Activated naive CD4-positive, alpha-beta T cell treated with Interleukin-2 at 50 U/mL for 16 hours (primary cell): ENCODE results near the gene DCP1B.
A peak's percentile ranks its signal among the peaks of the same experiment; 100 is the strongest.
"Not testable (repeated sequence)": the region's sequence is repeated elsewhere in the genome, so short reads cannot be mapped to it uniquely, and the experiment has no call there.

Experiments used
- DNase-seq: peaks from one replicate; pipeline ENCODE4 v3.0.0-alpha.2; 2020

Gene DCP1B

DNA sequence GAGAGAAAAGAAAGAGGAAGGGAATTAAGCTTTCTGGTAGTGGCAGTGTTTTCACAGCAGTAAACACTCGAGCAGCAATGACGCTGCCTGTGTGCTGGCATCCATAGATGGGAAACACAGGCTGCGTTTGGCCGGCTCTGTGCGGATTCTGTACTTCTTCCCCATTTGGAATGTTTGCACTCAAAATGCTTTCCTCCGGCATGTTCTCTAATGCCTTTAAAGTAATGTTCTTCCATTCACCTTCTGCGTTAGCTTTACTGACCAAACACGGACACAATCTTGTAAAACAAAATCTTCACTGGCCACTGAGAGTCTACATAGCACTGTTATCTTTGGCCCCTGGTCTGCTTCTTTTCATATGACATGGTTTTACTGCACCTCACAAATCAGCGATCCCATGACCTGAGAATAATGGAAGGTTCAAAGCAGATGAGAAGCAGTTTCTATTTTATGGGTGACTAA, 31.4 kb downstream of the DCP1B start:
- DNase-seq, result no peak

DNA sequence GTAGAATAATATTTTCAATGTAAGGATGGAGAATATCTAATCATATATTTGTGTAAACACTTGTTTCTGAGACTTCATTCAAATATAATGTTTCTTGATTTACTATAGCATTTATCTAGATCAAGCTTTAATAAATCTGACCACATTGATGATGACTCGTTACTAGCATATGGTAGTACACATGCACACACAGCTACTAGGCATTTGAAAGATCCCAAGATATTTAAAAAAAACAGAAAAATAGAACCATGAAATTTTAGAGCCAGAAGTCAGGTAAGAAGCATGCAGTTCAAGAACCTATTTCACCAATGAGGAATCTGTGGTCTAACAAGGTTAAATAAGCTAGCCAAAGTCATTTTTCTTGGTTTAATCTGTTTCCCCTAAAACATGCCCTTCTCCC, 32.0 kb downstream of the DCP1B start:
- DNase-seq, result no peak

DNA sequence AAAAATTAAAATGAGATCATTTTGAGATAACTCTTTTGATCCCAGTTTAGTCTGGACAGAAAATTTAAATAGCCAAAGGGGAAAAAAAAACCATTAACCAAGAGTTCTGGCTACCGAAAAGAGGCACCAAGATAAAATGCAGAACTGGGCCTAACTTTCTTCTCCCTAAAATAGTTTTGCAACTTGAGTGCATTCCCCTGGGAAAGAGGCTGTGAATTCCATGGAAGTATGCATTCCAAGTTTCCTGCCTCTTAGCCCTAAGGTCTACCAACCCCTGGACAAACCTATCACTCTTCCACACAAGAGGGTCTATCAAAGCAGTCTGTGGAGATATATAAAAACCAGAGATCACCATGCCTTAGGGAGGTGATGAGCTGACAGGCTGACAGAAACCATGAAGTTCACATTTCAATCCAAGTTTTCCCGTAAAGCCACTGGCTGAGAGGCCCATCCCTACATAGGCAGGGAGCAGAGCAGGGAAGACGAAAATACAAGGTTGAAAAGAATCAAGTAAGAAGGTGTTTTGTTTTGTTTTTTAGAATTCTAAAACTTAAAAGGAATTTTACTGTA, 33.8 kb downstream of the DCP1B start:
- DNase-seq, result no peak

DNA sequence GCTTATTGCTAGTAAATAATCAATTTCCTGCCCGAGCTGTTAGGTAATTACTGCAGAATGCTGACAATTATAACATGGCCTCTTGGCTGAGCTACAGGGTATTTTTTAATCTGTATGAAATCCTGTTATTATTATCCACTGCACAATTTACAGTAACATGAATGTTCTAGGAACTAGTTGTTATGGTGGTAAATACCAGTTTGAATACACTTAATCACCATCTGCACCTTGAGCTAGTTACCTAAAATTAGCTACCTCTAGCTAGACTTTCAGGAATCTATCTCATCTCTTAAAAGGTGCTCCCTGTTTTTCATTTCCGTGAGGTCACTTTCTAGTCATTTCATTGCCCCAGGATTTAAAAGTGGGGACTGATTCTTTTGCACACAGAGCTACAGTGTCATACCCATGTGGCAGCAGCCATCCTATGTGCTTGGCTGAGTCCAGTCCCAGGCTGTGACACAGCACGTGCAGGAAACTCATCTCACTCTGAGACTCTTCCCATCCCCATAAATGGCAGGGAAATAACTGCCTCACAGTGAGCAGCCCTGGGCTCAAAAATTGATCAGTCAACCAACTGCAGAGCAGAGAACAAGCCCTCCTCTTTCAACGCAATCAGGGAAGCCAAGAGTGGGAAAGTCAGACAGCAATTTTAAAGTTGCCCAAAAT, 37.6 kb downstream of the DCP1B start:
- no peak for DNase-seq

DNA sequence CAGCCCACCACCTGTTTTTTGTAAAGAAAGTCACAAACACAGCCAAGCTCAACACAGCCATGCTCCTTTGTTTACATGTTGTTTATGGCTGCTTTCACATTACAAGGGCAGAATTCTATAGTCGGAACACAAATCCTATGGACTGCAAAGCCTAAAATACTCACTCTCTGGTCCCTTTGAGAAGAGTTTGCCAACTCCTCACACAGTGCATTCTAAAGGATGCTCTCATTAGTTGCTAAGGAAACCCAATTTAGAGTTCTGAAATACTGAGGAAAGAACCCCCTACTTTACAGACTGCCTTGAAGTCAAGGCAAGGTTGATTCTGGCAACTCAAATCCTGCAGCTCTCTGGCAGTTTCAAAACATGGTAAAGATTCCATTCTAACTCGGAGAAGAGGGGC, 38.3 kb downstream of the DCP1B start:
- no peak for DNase-seq

DNA sequence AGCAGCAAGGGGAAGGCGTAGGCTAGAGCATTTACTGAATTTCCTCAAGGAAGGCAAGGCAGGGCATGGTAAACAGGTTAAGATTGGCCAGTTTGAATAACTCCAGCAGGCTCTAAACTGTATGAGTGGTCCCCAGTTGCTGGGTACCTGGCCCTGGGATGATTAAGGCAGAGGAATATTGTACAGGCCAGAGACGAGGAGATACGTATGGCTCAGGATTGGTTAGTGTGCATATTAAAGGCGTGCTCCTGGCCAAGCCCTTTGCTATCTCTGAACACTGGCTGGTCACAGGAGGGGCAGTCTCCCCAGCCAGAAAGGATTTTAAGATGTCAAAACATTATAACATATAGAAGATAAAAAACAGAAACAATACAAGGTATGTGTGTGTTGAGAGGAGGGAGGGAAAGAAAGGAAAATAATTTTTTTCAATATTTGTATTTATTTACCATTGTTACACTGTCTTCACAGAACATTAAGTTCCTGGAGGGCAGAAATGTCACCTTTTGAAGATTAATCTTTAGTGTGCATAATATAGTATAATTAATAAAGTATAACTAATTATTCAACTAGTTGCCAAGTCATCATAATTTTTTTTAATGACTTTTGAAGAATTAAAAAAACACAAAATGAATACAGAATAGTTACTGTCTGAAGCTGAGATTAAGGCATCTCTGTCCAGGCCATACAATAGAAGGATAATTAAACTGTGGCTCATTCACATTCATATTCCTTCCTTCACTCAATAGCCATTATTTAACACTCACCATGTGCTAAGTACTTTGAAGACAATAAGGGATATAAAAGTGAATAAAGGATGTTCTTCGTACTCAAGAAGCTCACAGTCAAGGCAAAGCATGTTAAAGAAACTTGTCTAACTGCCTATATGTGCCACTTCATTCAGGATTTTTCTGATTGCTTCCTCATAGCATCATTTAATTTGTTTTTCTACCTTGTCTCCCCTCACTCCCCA, 41.9 kb downstream of the DCP1B start:
- no peak for DNase-seq

DNA sequence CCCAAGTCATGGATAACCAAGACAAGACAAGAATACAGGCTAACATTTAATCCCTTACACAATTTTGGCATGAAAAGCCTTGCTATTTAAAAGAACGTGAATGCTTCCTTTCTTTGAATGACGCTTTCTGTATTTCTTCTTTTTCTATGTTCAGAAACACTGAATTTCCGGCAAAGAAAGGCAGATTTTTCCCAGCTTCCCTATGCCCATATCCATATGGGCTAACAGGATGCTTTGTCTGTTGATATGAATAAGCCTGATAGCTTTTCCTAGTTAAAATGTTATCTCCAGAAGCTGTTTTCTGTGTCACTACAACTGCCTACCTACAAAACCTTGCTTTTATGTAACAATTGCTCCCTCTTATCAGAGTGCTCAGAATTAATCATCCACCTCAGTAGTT, 47.5 kb downstream of the DCP1B start:
- DNase-seq, result no peak

DNA sequence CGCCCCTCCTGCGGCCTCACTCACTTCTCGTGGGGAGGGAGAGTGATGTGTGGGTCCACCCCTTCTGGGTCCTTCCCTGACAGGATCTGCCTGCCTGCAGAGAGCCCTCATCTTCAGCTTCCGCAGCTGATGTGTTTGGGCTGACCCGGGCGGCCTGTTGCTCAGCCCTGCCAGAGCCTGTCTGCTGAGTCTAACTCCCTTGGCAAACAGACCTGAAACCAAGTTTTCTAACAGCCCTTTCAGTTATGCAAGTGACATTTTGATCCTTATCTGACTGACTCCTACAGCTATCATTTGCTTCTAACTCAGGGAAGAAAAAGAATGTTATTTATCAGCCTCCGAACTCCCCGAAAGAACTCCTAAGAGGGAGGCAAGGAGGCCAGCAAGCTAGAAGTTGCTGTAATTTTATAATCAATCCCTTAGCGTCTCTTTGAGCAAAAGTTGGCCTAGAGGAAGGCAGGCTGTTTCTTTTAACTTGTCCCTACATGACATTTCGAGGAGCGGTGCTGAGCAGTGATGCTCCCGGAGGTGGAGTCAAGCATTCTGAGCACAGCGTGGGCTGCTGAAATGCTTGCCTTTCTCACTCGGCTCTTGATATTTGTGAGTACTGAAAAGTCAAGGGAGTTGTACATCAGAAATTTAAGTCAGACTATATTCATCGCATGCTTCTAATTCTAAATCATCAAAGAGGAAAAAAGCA, 54.3 kb downstream of the DCP1B start:
- no peak for DNase-seq

DNA sequence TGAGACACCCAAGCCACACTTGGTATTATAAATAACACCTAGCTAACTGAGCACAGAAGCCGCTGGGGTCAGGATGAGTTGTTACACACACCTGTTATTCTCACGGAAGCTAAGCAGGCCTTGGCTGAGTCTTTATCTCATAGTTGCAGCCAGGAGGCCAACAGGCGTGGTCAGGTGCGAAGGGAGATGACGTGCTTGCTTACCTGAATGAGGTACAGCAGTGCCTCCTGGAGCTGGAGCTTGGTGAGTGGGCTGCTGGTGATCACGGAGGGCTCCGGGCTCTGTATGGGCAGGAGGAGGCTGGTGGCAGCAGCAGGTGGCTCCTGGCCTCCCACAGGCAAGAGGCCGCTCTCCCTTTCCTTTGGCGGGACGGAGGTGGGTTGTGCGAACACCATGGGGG, 55.4 kb downstream of the DCP1B start:
- no peak for DNase-seq

DNA sequence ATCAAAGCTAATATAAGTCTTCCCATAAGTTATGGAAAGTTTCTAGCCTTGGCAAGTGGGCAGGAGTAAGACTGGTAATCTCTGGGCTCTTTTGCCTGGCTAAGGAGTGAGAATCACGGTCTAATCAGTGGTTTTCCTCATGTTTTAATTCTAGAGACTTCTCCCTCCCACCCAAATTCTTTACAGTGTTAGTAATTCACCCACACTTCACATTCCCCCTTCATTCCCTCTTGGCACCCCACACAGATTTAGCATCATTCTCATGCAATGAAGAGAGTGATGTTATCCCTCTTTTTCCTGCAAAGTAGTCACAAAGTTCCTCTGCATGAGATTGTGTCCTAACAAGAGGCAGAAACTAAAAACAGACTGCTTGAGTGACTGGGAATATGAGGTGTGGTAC, 57.2 kb downstream of the DCP1B start:
- DNase-seq, result no peak

DNA sequence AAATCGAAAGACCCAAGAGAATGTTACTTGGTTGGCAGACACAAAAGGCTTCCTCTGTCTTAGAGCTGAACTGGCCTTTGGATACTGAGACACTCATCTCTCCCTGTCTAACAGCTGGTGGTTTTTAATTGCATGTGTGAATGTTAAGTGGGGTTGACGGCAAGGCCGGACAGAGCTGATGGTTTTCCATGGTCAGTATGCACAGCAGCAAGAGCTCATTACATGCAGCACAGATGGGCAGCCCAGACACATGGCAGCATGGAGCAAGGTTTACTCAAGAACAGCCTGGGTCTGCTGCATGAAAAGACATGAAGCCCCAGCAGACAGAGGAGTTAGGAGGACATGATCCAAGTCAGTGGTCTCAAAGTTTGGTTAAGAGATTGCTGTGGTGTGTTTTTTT, 58.0 kb downstream of the DCP1B start:
- DNase-seq, result no peak

DNA sequence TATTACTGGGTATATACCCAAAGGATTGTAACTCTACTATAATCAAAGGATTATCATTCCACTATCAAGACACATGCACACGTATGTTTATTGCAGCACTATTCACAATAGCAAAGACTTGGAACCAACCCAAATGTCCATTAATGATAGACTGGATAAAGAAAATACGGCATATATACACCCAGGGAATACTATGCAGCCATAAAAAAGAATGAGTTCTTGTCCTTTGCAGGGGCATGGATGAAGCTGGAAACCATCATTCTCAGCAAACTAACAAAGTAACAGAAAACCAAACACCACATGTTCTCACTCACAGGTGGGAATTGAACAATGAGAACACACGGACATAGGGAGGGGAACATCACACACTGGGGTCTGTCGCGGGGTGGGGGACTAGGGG, 58.8 kb downstream of the DCP1B start:
- not testable (repeated sequence) for DNase-seq

DNA sequence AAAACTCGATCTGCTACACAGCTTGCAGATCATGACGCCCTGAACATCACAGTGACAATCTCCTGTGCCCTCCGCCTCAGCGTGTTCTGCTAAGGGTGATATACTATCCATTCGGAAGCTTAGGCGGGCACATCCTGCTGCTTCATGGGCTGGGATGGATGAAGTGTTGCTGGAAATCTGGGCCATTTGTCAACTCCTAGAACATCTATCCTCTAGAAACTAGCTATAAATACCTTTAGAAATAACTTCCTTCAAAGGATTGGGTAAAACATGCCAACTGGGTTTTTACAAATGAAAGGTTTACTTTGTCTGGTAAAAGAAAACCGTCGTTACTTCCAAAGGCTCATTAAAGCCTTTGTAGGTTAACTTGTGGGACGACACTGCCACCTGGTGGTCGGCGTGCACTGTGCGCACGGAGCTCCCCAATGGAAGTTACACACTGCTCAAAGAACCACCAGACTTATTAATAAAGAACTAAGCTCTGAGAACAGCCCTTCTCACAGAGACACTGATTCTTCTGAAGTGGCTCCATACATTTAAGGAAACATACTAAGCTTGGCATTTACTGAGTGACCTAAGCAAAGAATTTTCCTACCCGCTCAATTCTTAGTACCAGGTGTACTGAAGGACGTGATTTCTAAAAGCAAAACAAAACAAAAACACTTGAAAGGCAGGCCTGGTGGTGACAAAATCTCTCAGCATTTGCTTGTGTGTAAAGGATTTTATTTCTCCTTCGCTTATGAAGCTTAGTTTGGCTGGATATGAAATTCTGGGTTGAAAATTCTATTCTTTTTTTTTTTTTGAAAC, 64.3 kb downstream of the DCP1B start:
- DNase-seq, result peak; percentile 89

DNA sequence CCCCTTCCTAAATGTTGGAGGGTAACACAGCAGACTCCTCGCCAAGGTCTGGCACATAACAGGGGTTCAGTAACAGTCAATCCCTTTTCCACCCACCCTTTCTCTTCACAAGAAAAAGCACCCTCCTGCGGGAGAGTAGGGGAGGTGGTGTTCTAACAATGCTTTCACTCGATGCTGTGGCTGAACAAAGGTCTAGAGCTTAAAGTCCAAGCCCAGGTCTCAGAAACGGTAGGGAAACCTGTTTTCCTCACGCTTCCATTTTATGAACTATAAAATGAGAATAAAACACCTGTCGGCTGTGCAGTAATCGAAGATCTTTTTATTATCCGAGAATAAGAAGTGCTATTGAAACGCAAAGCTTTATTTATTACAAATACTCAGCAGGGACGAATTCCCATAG, 64.9 kb downstream of the DCP1B start:
- DNase-seq, result no peak

DNA sequence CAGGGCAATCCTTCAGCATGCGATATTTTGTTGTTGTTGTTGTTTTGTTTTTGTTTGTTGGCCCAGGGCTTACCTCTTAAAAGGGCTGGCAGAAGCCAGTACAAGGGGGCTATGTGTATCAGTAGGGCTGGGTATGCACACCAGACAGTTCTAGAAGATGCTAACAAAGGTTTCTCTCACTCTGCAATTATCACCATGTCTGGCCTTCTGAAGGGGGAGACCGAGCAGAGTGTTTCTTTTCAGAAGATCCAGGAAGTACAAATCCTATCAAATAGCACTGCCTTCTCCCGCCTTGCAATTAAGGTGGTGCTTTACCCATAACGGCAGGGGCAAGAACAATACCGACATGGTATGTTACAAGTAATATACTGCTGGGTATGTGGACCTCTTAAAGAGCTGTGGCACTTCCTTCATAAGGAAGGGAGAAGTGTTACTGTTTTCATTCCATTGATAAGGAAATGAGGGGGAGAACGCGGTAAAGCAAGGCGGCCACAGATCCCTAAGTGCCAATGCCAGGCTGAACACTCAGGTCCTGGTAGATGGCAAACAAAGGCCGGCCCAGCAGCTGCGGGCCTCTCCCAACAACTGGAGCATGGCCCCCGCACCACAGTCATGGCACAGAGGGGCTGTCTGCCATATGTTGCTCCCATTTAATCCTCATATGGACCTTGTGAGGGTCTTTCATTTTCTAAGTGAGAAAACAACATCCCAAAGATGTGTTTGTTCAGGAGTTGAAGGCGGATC, 66.6 kb downstream of the DCP1B start:
- no peak for DNase-seq

DNA sequence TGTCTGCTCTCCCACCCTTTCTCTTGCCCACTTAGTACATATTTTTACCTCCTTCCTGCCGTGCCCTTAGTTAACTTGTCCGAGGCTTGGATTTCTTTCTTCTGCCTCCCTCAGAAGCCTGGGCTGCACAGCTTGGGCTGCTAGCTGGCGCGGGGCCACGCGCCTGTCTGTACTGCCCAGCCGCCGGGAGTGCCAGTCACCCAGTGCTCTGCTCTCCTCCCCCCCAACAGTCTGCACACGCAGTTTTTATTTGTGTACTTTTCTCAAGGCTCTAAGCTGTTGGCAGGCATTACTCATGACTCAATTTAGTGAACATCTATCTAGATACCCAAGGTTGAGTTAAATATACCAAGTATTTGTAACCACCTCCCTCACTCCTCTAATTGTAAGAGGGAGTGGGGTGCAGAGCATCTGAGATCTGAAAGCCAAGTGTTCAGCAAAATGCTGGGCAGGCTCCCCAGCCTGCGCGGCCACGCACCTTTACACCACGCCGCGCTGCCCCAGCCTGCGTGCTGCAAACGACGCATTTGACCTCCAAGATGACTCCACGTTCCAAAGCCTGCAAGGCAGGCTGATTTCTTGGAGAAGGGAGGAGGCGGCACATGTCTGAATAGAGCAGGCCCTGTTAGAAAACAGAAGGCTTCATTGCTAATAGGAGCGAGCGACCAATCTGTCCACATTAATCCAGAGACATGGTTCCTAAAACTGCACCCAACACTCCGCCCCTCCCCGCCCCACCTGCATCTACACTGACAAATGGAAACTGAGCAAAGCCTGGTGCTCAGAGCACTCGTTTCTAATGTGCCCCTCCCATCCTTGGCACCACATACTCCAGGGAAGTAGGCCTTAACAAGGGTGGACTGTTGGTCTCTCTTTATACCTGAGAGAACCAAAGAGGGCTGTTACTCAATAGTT, 67.6 kb downstream of the DCP1B start:
- DNase-seq, result no peak

DNA sequence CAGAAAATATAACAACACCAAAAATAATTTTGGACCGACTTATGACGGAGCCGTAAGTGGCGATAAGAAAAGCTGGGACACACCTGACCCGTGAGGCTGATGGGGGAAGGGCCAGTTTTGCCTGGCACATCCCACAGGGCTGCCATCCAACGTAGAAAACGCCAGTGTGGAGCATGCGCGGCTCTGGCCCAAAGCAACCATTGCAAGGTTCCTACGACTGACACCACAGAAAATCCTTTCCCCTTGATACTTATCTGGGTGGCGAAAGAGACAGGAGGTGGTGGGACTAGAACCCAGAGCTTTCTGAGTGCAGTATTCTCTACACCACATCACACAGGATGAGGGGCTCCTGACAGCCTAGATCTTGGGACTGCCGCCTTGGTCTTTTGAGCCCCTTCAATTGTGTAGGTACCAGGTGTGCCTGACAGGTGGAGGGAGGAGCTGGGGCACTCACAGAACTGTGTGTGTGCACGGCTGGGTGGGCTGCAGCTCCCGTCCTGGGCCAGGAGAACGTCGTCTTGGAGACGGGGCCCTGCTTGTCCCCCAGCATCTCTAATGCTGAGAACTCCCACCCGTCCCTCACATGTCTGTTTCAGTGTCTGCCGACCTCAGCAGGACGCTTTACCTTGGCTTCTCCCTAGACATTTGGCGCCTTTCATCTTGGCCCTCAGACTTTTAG, 68.4 kb downstream of the DCP1B start:
- DNase-seq, result no peak

DNA sequence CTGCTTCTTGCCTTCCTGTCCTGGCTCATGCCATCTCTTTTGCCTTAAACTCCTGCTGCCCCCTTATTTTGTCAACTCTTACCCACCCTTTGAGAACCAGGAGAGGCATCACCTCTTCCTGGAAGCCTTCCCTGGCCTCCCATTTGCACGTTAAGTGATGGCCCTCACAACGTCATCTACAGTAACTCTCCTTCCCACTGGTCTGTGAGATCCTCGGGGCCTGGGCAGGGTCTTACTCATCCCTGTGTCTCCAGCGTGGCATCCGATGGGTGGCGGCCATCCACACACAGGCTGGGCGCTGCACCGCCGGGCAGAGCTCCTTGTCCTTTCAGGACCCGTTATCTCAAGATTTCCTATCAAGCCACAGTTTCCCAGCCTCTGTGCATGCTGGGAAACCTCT, 69.0 kb downstream of the DCP1B start:
- DNase-seq, result no peak

DNA sequence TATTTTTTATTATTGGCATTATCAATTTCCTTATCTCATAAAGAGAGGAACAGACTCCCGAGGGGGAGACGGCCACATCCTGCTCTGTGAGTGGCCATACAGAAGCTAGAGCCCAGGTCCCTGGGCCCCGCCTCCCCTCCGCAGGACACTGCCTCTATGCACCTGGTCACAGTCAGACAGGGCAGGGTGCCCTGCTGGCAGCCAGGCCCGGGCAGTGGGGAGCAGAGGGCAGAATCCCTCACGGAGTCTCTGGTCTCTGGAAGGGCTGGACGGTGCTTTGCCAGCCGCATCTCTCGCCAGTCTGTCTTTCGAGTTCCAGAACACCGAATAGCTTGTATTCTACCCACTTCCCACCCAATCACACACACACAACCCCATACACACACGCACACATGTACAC, 69.4 kb downstream of the DCP1B start:
- no peak for DNase-seq

DNA sequence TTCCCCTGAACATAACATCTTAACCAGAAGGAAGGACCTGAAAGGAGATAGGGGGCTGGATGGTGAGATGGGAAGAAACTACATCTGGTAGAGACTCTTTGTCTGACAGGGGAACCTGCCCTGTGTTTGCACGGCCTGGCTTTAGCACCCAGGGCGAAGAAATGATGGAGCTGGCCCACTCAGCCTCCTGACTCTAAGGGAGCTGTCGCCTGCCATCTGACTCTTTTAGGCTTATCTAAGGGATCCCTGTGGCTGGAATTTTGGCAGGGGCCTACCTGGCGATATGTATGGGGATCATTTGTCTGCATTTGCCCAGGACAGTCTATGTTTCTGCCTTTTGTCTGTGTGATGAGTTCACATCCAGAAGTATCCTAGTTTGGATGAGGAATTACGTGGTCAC, 70.2 kb downstream of the DCP1B start:
- DNase-seq, result no peak
